Fibroblast of the aortic adventitia (primary cell): Measurements from ENCODE around the gene WWC2. TPM values are rescaled to one million over a fixed set of nuclear protein-coding genes. Genes with fewer than 3 reads are reported as not detected.

Experiments
- DNase-seq: peaks from one replicate; pipeline ENCODE4 v3.0.0-alpha.2; 2010; ENCODE audit warnings: low read depth
- H3K4me3 ChIP-seq: 2 replicates; pipeline ENCODE4 v1.5.1; 2011; ENCODE audit warnings: low read depth, mild to moderate bottlenecking, control low read depth, low read length, moderate library complexity
- CTCF ChIP-seq: IDR thresholded peaks from 2 replicates; pipeline ENCODE4 v1.5.1; 2011; ENCODE audit warnings: mild to moderate bottlenecking, low read length, control low read depth, inconsistent platforms; ENCODE audit not compliant: insufficient read depth
- total RNA-seq: library from RNA; depleted of rRNA; stranded (reverse); fragments of >200 nt; gene quantifications from 2 replicates; pipeline ENCODE4 v1.2.3, GENCODE V29; 2012; ENCODE audit warnings: low replicate concordance

Gene WWC2
- total RNA-seq, 1 donor, result 21.5 TPM

GRCh38 chr4:183195534-183195933 lies 96.5 kb downstream of the WWC2 start:
- TF ChIP-seq CTCF, result no peak
- no peak for DNase-seq
- H3K4me3 ChIP-seq, result no peak overlapping the region

DNA sequence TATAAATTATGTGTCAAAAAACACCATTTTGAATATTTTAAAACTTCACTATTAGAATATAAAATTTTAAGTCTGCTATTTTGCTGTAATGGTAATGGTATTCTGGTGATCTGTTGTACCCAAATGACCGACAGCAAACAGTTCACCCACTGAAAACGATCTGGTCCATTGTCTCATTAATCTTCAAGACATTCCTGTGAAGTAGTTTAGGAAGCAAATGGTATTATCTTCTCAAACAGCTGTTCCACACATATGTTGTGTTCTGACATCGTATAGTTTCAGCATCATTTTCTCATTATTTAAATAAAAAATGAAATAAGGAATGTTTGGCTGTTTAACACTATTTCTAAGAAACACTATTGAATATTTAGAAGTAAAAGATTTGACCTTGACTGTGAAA lies 98.1 kb downstream of the WWC2 start:
- DNase-seq, result no peak
- no peak overlapping the region for H3K4me3 ChIP-seq
- no peak for TF ChIP-seq CTCF

GRCh38 chr4:183200453-183200852 lies 101.4 kb downstream of the WWC2 start:
- DNase-seq, result peak; percentile 95
- H3K4me3 ChIP-seq, result no peak overlapping the region
- no peak for TF ChIP-seq CTCF

- peak; percentile 55 for DNase-seq
- H3K4me3 ChIP-seq, result no peak overlapping the region
- no peak for TF ChIP-seq CTCF
These were observed 102.3 kb downstream of the WWC2 start for GRCh38 chr4:183201331-183201730.

DNA sequence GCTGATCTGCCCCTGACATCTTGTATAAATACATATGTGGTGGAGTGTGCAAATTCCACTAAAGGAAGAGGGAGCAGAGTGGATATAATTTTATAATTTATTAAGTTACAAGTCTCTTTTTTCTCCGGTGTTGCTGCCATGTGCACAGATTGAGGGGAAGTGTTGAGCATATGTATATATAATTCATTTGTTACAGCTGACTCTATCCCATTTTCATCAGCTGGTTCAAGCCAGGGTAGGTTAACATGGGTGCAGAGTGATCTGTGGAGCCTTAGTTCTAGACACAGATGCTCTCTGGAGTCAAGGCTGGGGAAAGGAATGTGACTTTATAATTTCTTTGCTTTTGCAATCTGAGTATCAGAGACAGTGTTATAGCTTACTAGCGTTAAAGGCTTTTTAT lies 103.5 kb downstream of the WWC2 start:
- no peak for DNase-seq
- TF ChIP-seq CTCF, result no peak
- H3K4me3 ChIP-seq, result no peak overlapping the region

DNA sequence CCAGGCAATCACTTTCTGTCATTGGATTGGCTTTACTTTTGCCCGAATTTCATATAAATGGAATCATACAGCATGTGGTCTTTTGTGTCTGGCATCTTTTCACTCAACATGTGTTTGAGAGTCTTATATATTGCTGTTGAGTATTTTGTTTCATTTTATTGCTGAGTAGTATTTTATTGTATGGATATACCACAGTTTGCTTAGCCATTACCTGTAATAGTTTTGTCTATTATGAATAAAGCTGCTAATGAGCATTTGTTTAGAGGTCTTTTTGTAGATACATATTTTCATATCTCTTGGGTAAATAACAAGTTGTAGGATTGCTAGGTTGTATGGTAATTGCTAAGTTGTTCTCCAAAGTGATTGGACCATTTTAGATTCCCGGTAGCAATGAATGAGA lies 105.7 kb downstream of the WWC2 start:
- H3K4me3 ChIP-seq, result no peak overlapping the region
- TF ChIP-seq CTCF, result no peak
- no peak for DNase-seq

DNA sequence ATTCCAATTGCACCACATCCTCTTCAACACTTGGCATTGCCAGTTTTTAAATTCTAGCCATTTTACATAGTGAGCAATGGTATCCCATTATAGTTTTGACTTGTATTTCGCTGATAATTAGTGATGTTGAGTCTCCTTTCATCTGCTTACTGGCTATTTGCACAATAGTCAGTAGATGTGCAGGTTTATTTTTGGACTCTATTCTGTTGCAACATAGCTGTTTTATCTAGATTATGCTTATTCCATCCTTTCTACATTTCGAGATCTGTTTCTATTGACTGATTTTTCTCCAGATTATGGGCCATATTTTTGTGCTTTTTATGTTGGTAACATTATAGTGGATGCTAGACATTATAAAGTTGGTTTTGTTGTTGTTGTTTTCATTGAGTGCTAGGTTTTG lies 106.1 kb downstream of the WWC2 start:
- DNase-seq, result no peak
- no peak overlapping the region for H3K4me3 ChIP-seq
- no peak for TF ChIP-seq CTCF
